ENCODE data around the gene GNAS.
"Not testable (repeated sequence)": the region's sequence is repeated elsewhere in the genome, so short reads cannot be mapped to it uniquely, and the experiment has no call there.

Gene GNAS

DNA sequence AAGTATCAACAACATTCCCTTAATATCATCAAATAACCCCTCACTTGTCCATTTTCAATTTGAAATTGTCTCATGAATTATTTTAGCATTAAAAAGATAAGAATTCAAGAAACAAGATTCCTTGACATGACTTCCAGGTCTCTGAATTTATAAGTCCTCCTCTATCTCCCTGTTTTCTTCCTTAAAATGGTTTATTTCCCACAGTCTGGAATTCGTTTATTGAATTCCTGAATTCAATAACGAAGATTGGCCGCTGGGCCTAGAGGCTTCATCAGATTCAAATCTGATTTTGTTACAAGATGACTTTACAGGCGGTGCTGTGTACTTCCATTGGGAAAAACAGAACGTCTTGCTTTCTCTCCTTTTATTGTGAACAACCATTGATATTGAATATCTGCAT lies 79.7 kb downstream of the GNAS start:
- DNase-seq (ENCODE audit: low read depth): no peak

DNA sequence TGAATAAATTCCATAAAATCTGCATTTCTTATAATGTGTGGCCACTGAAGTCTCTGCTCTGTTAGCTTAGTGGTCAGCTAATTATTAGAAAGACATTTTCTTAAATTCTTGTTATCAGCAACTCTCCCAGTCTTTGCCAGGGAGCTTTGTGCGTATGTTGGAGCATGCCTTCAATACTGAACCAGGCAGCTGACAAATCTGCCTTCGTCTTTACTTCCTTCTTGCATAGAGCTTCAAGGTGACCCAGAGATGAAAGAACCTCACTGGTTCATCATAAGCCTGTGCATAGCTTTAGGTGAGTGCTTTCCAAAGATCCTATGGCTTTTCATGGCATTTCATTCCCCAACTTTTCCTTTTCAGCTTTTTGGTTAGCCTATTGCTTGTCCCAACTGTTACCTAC lies 85.6 kb downstream of the GNAS start:
- no peak for DNase-seq (ENCODE audit: low read depth)

DNA sequence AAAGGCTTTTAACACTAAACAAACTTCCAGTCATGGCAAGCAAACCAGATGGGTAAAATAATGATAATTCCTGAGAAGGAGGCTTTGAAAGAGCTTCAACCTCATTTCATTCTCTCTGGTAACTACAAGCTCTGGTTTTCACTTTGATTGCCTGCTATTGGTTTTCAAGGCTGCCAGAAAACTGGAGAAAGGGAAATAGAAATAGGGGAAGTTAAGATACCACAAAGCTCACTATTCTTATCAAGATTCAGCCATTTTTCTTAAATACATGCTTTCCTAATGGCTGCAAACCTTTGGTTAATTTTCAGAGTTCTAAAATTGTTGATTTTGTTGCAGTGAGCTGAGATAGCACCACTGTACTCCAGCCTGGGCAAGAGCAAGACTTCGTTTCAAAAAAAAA lies 86.0 kb downstream of the GNAS start:
- no peak for DNase-seq (ENCODE audit: low read depth)

DNA sequence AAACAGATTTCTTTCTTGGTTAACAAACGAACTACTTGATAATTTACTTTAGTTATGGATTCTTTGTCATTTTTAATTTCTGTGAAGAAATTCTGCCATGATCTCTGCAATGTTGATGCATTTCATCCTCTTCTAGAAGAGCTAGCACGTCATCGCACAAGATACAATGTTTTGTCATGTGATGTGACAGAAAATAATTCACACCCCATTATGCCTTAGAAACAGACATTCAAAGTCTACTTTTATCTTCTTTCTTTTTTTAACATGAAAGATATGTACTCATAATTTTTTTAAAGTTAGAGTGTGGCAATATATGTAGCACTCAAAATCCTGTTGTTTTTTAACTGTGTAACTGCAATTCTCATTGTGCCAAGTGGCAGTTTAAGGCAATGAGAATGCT lies 89.0 kb downstream of the GNAS start:
- DNase-seq (ENCODE audit: low read depth): no peak

DNA sequence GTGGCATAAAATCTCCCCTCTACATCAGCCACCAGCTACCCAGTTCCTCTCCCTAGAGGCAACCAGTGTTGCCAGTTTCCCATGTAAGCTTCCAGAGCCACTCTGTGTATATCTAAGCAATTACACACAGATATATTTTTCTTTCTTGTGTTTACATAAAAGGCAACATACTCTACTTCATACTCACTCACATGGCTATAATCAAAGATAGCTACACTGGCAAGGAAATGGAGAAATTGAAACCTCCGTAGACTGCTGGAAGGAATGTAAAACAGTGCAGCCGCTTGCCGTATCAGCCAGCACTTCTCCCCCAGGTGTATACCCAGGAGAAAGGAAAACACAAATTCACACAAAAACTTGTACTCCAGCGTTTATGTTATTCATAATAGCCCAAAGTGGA lies 90.0 kb downstream of the GNAS start:
- DNase-seq (ENCODE audit: low read depth): no peak

DNA sequence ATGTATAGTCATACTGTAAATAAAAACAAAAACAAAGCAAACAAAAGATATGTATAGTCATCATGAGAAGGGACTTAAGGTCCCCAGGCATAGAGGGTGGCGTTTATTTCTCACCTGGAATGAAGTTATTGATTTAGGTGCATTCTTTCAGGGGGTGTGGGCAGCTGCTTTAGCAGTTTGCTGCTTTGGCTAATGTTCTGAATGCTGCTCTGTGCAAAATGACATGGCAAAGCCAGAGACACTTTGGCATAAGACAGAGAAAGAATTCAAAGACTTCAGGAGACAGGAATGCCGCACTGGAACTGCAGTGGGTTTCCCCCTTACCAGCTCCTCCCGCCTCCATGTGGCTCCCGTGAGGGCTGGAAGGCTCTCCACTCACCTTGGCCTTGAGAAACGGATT lies 92.1 kb downstream of the GNAS start:
- no peak for DNase-seq (ENCODE audit: low read depth)

DNA sequence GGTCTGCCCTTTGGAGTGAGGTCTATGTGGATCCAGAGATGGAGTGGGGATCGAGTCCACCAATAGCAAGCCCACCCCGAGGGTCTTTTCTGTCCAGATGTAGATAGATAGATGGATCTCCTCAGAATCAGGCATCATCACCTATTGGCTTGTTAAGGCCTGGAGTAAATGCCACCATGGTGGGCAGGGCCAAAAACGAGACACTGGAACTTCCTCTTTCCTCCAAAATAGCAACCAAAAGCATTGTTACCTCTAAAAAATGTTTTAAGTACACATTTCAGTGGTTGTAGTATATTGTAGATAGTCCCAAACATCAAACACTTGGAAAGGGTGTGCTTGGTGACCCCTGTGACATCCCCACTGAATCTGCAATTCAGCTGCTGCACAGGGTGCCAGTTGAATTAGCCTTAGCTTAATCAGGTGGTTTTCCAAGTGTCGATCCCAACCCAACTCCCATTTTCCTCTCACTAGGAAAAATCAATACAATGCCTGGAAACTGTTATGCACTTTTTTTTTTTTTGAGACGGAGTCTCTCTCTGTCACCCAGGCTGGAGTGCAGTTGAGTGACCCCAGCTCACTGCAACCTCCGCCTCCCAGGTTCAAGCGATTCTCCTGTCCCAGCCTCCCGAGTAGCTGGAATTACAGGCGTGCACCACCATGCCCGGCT lies 93.6 kb downstream of the GNAS start:
- DNase-seq (ENCODE audit: low read depth): no peak

DNA sequence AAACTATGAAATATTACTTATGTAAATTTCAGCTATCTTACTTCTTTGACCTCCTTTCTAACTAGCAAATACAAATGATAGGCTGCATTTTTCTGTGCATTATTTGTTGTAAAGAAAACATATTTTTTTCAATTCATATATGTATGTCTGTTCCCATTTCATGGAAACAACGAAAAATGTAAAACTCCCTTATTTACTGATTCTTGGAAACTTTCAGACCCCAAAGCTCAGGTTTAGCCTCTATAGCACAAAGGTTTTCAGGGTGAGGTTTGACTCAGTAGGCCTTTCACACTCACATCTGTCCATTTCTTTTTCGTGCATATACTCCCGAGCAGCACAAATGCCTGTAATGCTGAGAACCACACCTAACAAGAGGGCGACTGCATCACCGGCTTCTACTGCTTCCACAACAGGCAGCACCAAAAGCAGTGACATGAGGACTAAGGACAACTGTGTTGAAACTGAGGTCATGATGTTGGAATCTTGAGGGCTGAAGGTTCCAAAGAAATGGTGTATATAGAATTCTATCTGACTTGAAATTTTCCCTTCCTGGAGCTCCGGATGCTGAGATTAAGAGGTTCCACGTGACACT lies 95.4 kb downstream of the GNAS start:
- DNase-seq (ENCODE audit: low read depth): not testable (repeated sequence)

DNA sequence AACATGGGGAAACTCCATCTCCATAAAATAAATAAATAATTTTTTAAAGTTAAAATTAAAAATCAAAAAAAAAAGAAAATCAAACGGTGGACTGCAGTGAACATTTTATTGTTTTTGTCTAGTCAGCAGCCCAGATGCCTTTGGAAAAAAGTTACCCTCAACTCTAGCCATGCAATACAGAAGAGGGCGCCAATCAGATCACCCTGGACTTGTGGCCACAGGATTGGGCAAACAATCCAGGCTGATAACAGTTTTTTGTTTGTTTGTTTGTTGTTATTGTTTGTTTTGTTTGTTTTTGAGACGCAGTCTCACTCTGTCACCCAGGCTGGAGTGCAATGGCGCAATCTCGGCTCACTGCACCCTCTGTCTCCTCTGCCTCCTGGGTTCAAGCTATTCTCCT lies 98.1 kb downstream of the GNAS start:
- DNase-seq (ENCODE audit: low read depth): no peak

DNA sequence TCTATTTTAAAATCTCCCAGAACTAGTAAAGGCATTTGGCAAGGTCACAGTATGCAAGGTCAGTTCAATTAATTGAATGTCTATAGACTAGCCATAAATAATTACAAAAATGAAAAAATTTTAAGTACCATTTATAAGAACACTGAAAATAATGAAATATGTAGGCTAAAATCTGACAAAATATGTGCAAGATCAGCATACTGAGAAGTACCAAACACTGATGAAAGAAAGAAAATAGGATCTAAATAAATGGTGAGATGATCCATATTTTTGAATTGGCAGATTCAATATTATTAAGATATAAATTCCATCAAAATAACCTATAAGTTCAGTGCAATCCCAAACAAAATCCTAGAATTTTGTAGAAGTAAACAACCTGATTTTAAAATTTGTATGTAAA lies 100.5 kb downstream of the GNAS start:
- DNase-seq (ENCODE audit: low read depth): no peak

DNA sequence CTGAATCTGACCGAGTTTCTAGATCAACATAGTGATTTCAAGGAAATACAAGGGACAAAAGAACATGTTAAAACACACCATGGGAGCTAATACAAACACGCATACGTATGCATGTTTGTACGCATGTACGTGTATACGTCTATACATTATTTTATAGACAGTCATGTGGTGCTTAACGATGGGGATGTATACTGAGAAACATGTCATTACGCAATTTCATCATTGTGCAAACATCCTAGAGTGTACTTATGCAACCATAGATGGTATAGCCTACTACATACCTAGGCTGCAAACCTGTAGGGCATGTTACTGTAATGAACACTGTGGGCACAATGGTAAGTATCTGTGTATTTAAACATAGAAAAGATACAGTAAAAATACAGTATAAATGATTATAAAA lies 103.6 kb downstream of the GNAS start:
- no peak for DNase-seq (ENCODE audit: low read depth)

DNA sequence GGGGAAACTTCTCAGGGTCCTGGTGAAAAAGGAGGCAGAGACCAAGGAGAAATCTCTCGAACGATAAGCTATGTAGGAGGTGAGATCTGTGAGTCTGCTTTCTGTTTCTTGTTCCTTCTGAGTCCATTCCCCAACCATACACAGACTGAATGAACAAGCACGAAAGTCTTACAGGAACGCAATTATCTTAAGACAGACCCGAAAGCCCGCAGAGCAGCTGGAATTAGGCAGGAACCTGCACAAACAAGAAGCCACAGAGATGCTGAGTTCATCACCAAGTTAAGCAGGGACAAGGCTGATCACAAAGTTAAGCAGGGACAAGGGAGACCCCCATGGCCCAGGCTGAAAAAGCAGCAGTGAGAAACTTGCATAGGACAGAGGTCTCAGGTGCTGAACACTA lies 107.1 kb downstream of the GNAS start:
- DNase-seq (ENCODE audit: low read depth): no peak
